HepG2 (cell line): ENCODE results near the gene RAB39A. TPM values are rescaled to one million over a fixed set of nuclear protein-coding genes. Genes with fewer than 3 reads are reported as not detected.

Experiments
- CEBPB ChIP-seq: IDR thresholded peaks from 2 replicates; pipeline ENCODE4 v1.6.1; 2011; ENCODE audit warnings: low read depth, low read length, improper control_type of control experiment, borderline replicate concordance
- CHCHD3 ChIP-seq: sonication (generic); formaldehyde crosslinking; IDR thresholded peaks from 2 replicates; pipeline ENCODE4 v1.8.0; 2022; ENCODE audit warnings: mild to moderate bottlenecking, missing genetic modification reagents, moderate library complexity
- ESRRA ChIP-seq: sonication (generic); formaldehyde crosslinking; IDR thresholded peaks from 2 replicates; pipeline ENCODE4 v1.5.1; 2020; ENCODE audit warnings: mild to moderate bottlenecking, low read depth, missing genetic modification reagents
- MAZ ChIP-seq, 2 experiments: sonication (generic) in 1 of 2; formaldehyde crosslinking in 1 of 2; IDR thresholded peaks; 2 replicates each; pipeline versions ENCODE4 v1.5.0 to v1.6.1; 2012 to 2020; ENCODE audit warnings: low read depth in 2 of 2, mild to moderate bottlenecking in 2 of 2, borderline replicate concordance in 1 of 2, improper control_type of control experiment in 1 of 2, low read length in 1 of 2, missing genetic modification reagents in 1 of 2, moderate library complexity in 1 of 2
- MIER3 ChIP-seq: IDR thresholded peaks from 2 replicates; pipeline ENCODE4 v1.6.1; 2016; ENCODE audit warnings: missing compliant biosample characterization, borderline replicate concordance
- MXD4 ChIP-seq: IDR thresholded peaks from 2 replicates; pipeline ENCODE4 v1.6.1; 2016; ENCODE audit warnings: mild to moderate bottlenecking, missing biosample characterization, missing genetic modification reagents
- MYC ChIP-seq: sonication (generic); formaldehyde crosslinking; IDR thresholded peaks from 2 replicates; pipeline ENCODE4 v1.9.0; 2021; ENCODE audit warnings: missing genetic modification reagents, borderline replicate concordance
- NKX3-1 ChIP-seq: sonication (generic); formaldehyde crosslinking; IDR thresholded peaks from 2 replicates; pipeline ENCODE4 v1.5.0; 2020; ENCODE audit warnings: missing genetic modification reagents
- NRL ChIP-seq: sonication (generic); formaldehyde crosslinking; IDR thresholded peaks from 2 replicates; pipeline ENCODE4 v1.5.0; 2020; ENCODE audit warnings: missing genetic modification reagents, mild to moderate bottlenecking, moderate library complexity, borderline replicate concordance
- PTBP1 ChIP-seq: fragments of 200-400 bp; formaldehyde crosslinking; IDR thresholded peaks from 2 replicates; pipeline ENCODE4 v1.6.1; 2018; ENCODE audit warnings: low read length, low read depth; ENCODE audit not compliant: poor library complexity, severe bottlenecking
- SAFB2 ChIP-seq: sonication (generic); formaldehyde crosslinking; IDR thresholded peaks from 2 replicates; pipeline ENCODE4 v1.5.1; 2020; ENCODE audit warnings: missing genetic modification reagents, low read depth, mild to moderate bottlenecking, borderline replicate concordance
- SATB2 ChIP-seq: sonication (generic); formaldehyde crosslinking; IDR thresholded peaks from 2 replicates; pipeline ENCODE4 v1.5.0; 2020; ENCODE audit warnings: missing genetic modification reagents
- TAF15 ChIP-seq: fragments of 200-400 bp; formaldehyde crosslinking; IDR thresholded peaks from one replicate; pipeline ENCODE4 v1.6.1; 2018; ENCODE audit warnings: mild to moderate bottlenecking, low read depth, low read length; ENCODE audit not compliant: poor library complexity, severe bottlenecking
- TOE1 ChIP-seq: sonication (generic); formaldehyde crosslinking; IDR thresholded peaks from 2 replicates; pipeline ENCODE4 v1.4.0; 2020; ENCODE audit warnings: mild to moderate bottlenecking, missing genetic modification reagents
- ZC3H4 ChIP-seq: sonication (generic); formaldehyde crosslinking; IDR thresholded peaks from 2 replicates; pipeline ENCODE4 v1.4.0; 2020; ENCODE audit warnings: missing genetic modification reagents, borderline replicate concordance
- ZMYM3 ChIP-seq: sonication (generic); formaldehyde crosslinking; IDR thresholded peaks from 2 replicates; pipeline ENCODE4 v1.5.1; 2020; ENCODE audit warnings: mild to moderate bottlenecking, missing genetic modification reagents
- ZNF263 ChIP-seq: sonication (generic); formaldehyde crosslinking; IDR thresholded peaks from 2 replicates; pipeline ENCODE4 v1.4.0; 2020; ENCODE audit warnings: missing genetic modification reagents
- ZNF562 ChIP-seq: sonication (generic); formaldehyde crosslinking; IDR thresholded peaks from 2 replicates; pipeline ENCODE4 v1.8.0; 2022; ENCODE audit warnings: missing genetic modification reagents, borderline replicate concordance
- ZNF724P ChIP-seq: sonication (generic); formaldehyde crosslinking; IDR thresholded peaks from 2 replicates; pipeline ENCODE4 v1.8.0; 2022; ENCODE audit warnings: missing genetic modification reagents, borderline replicate concordance
- ZNF784 ChIP-seq: sonication (generic); formaldehyde crosslinking; IDR thresholded peaks from 2 replicates; pipeline ENCODE4 v1.5.1; 2020; ENCODE audit warnings: missing genetic modification reagents, mild to moderate bottlenecking, borderline replicate concordance
- ZNF792 ChIP-seq: IDR thresholded peaks from 2 replicates; pipeline ENCODE4 v1.6.1; 2016
- ZNF850 ChIP-seq: sonication (generic); formaldehyde crosslinking; conservative IDR thresholded peaks from 2 replicates; pipeline ENCODE4 v1.9.0; 2021; ENCODE audit warnings: mild to moderate bottlenecking, missing genetic modification reagents
- polyA plus RNA-seq, 8 experiments: library from polyadenylated mRNA; depleted of rRNA in 3 of 8; stranded (reverse) in 7 of 8; unstranded in 1 of 8; fragments of >200 nt; fragmentation: Illumina TruSeq in 4 of 8; extraction: Trizol in 4 of 8; gene quantifications; 2 replicates each; pipeline versions ENCODE4 v1.2.1 to v1.2.3, GENCODE V29; 2011 to 2016; ENCODE audit warnings: low read depth in 4 of 8, missing spikeins in 1 of 8, mixed read lengths in 1 of 8; ENCODE audit not compliant: insufficient read depth in 1 of 8
- total RNA-seq, 5 experiments: library from RNA; depleted of rRNA; stranded (reverse); fragments of >200 nt; fragmentation: Illumina TruSeq; extraction: Trizol; gene quantifications; 2 replicates each; pipeline ENCODE4 v1.2.3, GENCODE V29; 2016; ENCODE audit warnings: low read depth in 1 of 5
- TF ChIP-seq, protein P1 (sequence below): sonication (generic); IDR thresholded peaks from 2 replicates; pipeline ENCODE4 v1.6.1; 2016; ENCODE audit warnings: low read depth, borderline replicate concordance
- TF ChIP-seq, protein P2 (sequence below): fragments of 450-650 bp; IDR thresholded peaks from 2 replicates; pipeline ENCODE4 v1.6.1; 2016
- TF ChIP-seq, protein P3 (sequence below): sonication (generic); formaldehyde crosslinking; IDR thresholded peaks from 2 replicates; pipeline ENCODE4 v1.4.0; 2020; ENCODE audit warnings: missing genetic modification reagents

RAB39A gene
- total and polyA plus RNA-seq, 2 of the 13 experiments (the other 11 are each of a cell fraction or from before 2014, with no cell fraction given) = not detected

- TF ChIP-seq, protein P1, sequence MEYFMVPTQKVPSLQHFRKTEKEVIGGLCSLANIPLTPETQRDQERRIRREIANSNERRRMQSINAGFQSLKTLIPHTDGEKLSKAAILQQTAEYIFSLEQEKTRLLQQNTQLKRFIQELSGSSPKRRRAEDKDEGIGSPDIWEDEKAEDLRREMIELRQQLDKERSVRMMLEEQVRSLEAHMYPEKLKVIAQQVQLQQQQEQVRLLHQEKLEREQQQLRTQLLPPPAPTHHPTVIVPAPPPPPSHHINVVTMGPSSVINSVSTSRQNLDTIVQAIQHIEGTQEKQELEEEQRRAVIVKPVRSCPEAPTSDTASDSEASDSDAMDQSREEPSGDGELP = peak; percentile 37
- TF ChIP-seq SATB2 (no peak; the same call in 1 of the 2 replicates), ZNF724P (CRISPR knock-in tag) (no peak), ZNF263 (CRISPR knock-in tag) (peak; percentile 58; the same call in 1 of the 2 replicates), ZNF784 (CRISPR knock-in tag) (no peak), CHCHD3 (CRISPR knock-in tag) (no peak), TAF15 (peak; percentile 76), ZMYM3 (peak; percentile 11; the same call in 1 of the 2 replicates), NRL (CRISPR knock-in tag) (peak; percentile 93), ZNF850 (CRISPR knock-in tag) (no peak), TOE1 (CRISPR knock-in tag) (no peak), ZNF792 (CRISPR knock-in tag) (peak; percentile 71; the same call in 1 of the 2 replicates), SAFB2 (CRISPR knock-in tag) (peak; percentile 90), PTBP1 (no peak), MIER3 (CRISPR knock-in tag) (0 out of 2 replicates have a peak, but pooled peaks have one; percentile 14), MXD4 (CRISPR knock-in tag) (no peak), ZC3H4 (no peak; the same call in 1 of the 2 replicates), ESRRA (CRISPR knock-in tag) (peak; percentile 27; the same call in 1 of the 2 replicates), CEBPB (no peak), MAZ (IDR thresholded peaks at IDR 0.05; ENCODE audit: borderline replicate concordance, low read depth, low read length) (peak; percentile 44; the same call in 1 of the 2 replicates), MAZ (CRISPR knock-in tag; IDR thresholded peaks at IDR 0.05; ENCODE audit: low read depth) (peak; percentile 84), MYC (CRISPR knock-in tag) (peak; percentile 89), NKX3-1 (peak; percentile 73), ZNF562 (CRISPR knock-in tag) (no peak)
- TF ChIP-seq, protein P2, sequence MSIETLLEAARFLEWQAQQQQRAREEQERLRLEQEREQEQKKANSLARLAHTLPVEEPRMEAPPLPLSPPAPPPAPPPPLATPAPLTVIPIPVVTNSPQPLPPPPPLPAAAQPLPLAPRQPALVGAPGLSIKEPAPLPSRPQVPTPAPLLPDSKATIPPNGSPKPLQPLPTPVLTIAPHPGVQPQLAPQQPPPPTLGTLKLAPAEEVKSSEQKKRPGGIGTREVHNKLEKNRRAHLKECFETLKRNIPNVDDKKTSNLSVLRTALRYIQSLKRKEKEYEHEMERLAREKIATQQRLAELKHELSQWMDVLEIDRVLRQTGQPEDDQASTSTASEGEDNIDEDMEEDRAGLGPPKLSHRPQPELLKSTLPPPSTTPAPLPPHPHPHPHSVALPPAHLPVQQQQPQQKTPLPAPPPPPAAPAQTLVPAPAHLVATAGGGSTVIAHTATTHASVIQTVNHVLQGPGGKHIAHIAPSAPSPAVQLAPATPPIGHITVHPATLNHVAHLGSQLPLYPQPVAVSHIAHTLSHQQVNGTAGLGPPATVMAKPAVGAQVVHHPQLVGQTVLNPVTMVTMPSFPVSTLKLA = peak; percentile 28; the same call in 1 of the 2 replicates
- TF ChIP-seq, protein P3, sequence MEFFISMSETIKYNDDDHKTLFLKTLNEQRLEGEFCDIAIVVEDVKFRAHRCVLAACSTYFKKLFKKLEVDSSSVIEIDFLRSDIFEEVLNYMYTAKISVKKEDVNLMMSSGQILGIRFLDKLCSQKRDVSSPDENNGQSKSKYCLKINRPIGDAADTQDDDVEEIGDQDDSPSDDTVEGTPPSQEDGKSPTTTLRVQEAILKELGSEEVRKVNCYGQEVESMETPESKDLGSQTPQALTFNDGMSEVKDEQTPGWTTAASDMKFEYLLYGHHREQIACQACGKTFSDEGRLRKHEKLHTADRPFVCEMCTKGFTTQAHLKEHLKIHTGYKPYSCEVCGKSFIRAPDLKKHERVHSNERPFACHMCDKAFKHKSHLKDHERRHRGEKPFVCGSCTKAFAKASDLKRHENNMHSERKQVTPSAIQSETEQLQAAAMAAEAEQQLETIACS (CRISPR knock-in tag) = peak; percentile 100
Observed at GRCh38 chr11:108008656-108009496, 80.6 kb downstream of the RAB39A start, which contains the start of gene CUL5 (continued).
